Measurements from ENCODE around the gene RNASEH2B. TPM values are rescaled to one million over a fixed set of nuclear protein-coding genes. Genes with fewer than 3 reads are reported as not detected.

Gene RNASEH2B
- total and polyA plus RNA-seq, 2 of the 13 experiments (the other 11 are each of a cell fraction or from before 2014, with no cell fraction given): 17.2 to 55.4 TPM

DNA sequence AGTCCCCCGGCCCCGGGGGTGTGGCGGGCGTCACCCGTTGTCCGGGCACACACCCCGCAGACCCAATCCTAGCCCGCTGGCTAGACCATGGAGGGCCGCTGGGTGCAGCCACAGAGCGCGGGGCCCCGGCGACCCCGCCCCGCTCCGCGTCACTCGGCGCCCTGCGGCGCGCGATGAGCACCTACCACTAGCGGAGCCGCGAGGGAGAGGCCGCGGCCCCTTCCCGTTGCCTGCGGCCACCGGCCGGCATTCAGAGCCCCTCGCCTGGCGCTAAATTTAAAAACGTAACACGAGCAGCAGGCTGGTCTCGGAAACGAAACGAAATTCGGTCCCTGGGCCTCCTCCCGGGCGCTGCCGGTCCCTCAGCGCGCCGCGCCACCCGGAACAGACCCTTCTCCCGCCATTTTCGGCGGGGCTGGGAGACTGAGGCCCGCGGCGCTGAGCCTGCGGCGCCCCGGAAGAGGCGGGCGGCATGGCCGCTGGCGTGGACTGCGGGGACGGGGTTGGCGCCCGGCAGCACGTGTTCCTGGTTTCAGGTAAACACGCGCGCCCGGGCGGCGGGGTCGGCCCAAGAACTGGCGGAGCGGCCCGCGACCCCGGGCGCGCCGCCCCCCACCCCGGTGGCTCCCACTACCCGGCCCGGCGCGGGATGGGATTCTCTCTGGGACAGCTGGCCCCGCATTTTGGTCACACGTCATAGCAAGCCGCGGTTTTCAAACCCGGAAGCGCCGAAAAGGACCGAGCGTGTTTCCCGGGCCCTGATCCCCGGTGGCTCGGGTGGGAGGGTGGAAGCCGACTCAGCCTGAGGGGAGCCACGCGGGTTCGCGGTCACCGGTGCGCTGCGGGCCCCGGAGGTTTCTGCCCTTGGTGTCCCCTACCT lies at the start of gene RNASEH2B (continued):
- TF ChIP-seq, protein P1, sequence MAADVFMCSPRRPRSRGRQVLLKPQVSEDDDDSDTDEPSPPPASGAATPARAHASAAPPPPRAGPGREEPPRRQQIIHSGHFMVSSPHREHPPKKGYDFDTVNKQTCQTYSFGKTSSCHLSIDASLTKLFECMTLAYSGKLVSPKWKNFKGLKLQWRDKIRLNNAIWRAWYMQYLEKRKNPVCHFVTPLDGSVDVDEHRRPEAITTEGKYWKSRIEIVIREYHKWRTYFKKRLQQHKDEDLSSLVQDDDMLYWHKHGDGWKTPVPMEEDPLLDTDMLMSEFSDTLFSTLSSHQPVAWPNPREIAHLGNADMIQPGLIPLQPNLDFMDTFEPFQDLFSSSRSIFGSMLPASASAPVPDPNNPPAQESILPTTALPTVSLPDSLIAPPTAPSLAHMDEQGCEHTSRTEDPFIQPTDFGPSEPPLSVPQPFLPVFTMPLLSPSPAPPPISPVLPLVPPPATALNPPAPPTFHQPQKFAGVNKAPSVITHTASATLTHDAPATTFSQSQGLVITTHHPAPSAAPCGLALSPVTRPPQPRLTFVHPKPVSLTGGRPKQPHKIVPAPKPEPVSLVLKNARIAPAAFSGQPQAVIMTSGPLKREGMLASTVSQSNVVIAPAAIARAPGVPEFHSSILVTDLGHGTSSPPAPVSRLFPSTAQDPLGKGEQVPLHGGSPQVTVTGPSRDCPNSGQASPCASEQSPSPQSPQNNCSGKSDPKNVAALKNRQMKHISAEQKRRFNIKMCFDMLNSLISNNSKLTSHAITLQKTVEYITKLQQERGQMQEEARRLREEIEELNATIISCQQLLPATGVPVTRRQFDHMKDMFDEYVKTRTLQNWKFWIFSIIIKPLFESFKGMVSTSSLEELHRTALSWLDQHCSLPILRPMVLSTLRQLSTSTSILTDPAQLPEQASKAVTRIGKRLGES (CRISPR knock-in tag; IDR thresholded peaks at IDR 0.05; ENCODE audit: borderline replicate concordance): no peak
- TF ChIP-seq IRX3 (CRISPR knock-in tag; IDR thresholded peaks at IDR 0.05; ENCODE audit: borderline replicate concordance, low read depth): peak; percentile 23; the same call in 1 of the 2 replicates
- TF ChIP-seq, protein P2, sequence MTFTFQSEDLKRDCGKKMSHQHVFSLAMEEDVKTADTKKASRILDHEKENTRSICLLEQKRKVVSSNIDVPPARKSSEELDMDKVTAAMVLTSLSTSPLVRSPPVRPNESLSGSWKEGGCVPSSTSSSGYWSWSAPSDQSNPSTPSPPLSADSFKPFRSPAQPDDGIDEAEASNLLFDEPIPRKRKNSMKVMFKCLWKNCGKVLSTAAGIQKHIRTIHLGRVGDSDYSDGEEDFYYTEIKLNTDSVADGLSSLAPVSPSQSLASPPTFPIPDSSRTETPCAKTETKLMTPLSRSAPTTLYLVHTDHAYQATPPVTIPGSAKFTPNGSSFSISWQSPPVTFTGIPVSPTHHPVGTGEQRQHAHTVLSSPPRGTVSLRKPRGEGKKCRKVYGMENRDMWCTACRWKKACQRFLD (CRISPR knock-in tag; IDR thresholded peaks at IDR 0.05; ENCODE audit: borderline replicate concordance): no peak
- TF ChIP-seq HIVEP1 (CRISPR knock-in tag; IDR thresholded peaks at IDR 0.05): 0 out of 2 replicates have a peak, but pooled peaks have one; percentile 39
- TF ChIP-seq, protein P3, sequence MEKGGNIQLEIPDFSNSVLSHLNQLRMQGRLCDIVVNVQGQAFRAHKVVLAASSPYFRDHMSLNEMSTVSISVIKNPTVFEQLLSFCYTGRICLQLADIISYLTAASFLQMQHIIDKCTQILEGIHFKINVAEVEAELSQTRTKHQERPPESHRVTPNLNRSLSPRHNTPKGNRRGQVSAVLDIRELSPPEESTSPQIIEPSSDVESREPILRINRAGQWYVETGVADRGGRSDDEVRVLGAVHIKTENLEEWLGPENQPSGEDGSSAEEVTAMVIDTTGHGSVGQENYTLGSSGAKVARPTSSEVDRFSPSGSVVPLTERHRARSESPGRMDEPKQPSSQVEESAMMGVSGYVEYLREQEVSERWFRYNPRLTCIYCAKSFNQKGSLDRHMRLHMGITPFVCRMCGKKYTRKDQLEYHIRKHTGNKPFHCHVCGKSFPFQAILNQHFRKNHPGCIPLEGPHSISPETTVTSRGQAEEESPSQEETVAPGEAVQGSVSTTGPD (CRISPR knock-in tag; IDR thresholded peaks at IDR 0.05): no peak
- TF ChIP-seq NFKBIZ (CRISPR knock-in tag; IDR thresholded peaks at IDR 0.05): 0 out of 2 replicates have a peak, but pooled peaks have one; percentile 17
- TF ChIP-seq, protein P4, sequence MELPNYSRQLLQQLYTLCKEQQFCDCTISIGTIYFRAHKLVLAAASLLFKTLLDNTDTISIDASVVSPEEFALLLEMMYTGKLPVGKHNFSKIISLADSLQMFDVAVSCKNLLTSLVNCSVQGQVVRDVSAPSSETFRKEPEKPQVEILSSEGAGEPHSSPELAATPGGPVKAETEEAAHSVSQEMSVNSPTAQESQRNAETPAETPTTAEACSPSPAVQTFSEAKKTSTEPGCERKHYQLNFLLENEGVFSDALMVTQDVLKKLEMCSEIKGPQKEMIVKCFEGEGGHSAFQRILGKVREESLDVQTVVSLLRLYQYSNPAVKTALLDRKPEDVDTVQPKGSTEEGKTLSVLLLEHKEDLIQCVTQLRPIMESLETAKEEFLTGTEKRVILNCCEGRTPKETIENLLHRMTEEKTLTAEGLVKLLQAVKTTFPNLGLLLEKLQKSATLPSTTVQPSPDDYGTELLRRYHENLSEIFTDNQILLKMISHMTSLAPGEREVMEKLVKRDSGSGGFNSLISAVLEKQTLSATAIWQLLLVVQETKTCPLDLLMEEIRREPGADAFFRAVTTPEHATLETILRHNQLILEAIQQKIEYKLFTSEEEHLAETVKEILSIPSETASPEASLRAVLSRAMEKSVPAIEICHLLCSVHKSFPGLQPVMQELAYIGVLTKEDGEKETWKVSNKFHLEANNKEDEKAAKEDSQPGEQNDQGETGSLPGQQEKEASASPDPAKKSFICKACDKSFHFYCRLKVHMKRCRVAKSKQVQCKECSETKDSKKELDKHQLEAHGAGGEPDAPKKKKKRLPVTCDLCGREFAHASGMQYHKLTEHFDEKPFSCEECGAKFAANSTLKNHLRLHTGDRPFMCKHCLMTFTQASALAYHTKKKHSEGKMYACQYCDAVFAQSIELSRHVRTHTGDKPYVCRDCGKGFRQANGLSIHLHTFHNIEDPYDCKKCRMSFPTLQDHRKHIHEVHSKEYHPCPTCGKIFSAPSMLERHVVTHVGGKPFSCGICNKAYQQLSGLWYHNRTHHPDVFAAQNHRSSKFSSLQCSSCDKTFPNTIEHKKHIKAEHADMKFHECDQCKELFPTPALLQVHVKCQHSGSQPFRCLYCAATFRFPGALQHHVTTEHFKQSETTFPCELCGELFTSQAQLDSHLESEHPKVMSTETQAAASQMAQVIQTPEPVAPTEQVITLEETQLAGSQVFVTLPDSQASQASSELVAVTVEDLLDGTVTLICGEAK (IDR thresholded peaks at IDR 0.05): no peak
- TF ChIP-seq, protein P4 (CRISPR knock-in tag; IDR thresholded peaks at IDR 0.05): peak; percentile 43; the same call in 1 of the 2 replicates
- 0 out of 2 replicates have a peak, but pooled peaks have one; percentile 68 for TF ChIP-seq ZNF780A (CRISPR knock-in tag; IDR thresholded peaks at IDR 0.05)
- TF ChIP-seq SSRP1 (CRISPR knock-in tag; IDR thresholded peaks at IDR 0.05): no peak
